ENCODE results near the gene LYPD1. TPM values are rescaled to one million over a fixed set of nuclear protein-coding genes. Genes with fewer than 3 reads are reported as not detected.

Gene LYPD1
- total and polyA plus RNA-seq, 9 of the 15 experiments (the other 6 are each of a cell fraction or from before 2014, with no cell fraction given), result not detected

- TF ChIP-seq BRF1 (IDR thresholded peaks at IDR 0.05; ENCODE audit: borderline replicate concordance, extremely low read depth, insufficient read length) (no peak), MYBL2 (IDR thresholded peaks at IDR 0.05; ENCODE audit: low read depth) (no peak), MYBL2 (CRISPR knock-in tag; IDR thresholded peaks at IDR 0.05; ENCODE audit: borderline replicate concordance) (no peak), ZNF75A (CRISPR knock-in tag; IDR thresholded peaks at IDR 0.05) (no peak)
Observed at GRCh38 chr2:132599556-132599955, 70.4 kb downstream of the LYPD1 start (continued).

- ATAC-seq (no peak), FAIRE-seq (no peak), DNase-seq (ENCODE audit: extremely low read depth in 1 of 4, low spot score in 3 of 4) (no peak)
- POLR2A ChIA-PET, result interaction anchor here (0.6 to 0.7 kb wide), 3 partner anchors 10 to 1095 kb away, joined by 3 to 4 read pairs (median 3); no protein-coding TSS in a partner anchor
- TF ChIP-seq MYBL2 (IDR thresholded peaks at IDR 0.05; ENCODE audit: low read depth) (no peak), MYBL2 (CRISPR knock-in tag; IDR thresholded peaks at IDR 0.05; ENCODE audit: borderline replicate concordance) (no peak), TAF15 (IDR thresholded peaks at IDR 0.05; ENCODE audit: low read depth, low read length) (no peak), HNRNPH1 (optimal IDR thresholded peaks at IDR 0.05; ENCODE audit: low read depth, low read length) (no peak), HCFC1 (IDR thresholded peaks at IDR 0.05; ENCODE audit: low read depth, low read length) (no peak), PHF8 (IDR thresholded peaks at IDR 0.05; ENCODE audit: borderline replicate concordance, low read length) (no peak), CBX1 (IDR thresholded peaks at IDR 0.05; ENCODE audit: low read depth) (no peak), VEZF1 (CRISPR knock-in tag; IDR thresholded peaks at IDR 0.05) (no peak), IRF2 (CRISPR knock-in tag; IDR thresholded peaks at IDR 0.05) (no peak), E2F1 (CRISPR knock-in tag; IDR thresholded peaks at IDR 0.05) (no peak), SMARCA4 (IDR thresholded peaks at IDR 0.05) (no peak), ZNF507 (tag; conservative IDR thresholded peaks at IDR 0.05) (no peak), TCFL5 (CRISPR knock-in tag; conservative IDR thresholded peaks at IDR 0.05) (no peak)
- Histone ChIP-seq H3K4me3 (no peak overlapping the region), H3K27me3 (ENCODE audit: control insufficient read depth in 2 of 2, insufficient read depth in 2 of 2, low read length in 2 of 2) (no peaks in the 10 kb centered on the region), H3K9ac (ENCODE audit: insufficient read depth in 1 of 2, low read depth in 2 of 2, low read length in 2 of 2) (no peak overlapping the region), H3K4me2 (ENCODE audit: insufficient read depth, low read length) (no peak overlapping the region), H3K9me3 (replicated peaks; ENCODE audit: control insufficient read depth, insufficient read depth, low read depth, low read length) (no peaks in the 10 kb centered on the region), H3K9me1 (ENCODE audit: control insufficient read depth, insufficient read depth, low read length) (no peaks in the 10 kb centered on the region), H3K79me2 (ENCODE audit: control insufficient read depth, insufficient read depth, low read length) (no peaks in the 10 kb centered on the region), H3K36me3 (ENCODE audit: control insufficient read depth, insufficient read depth, low read length) (no peaks in the 10 kb centered on the region), H2AFZ (ENCODE audit: low read depth, low read length) (no peak overlapping the region), H4K20me1 (replicated peaks; ENCODE audit: control insufficient read depth, insufficient read depth, low read length) (no peaks in the 10 kb centered on the region), H3K4me1 (replicated peaks in 1 of 2; ENCODE audit: control insufficient read depth in 2 of 2, insufficient read depth in 2 of 2, low read length in 2 of 2) (no peaks in the 10 kb centered on the region), H3K27ac (ENCODE audit: extremely low read depth, low read depth, low read length) (no peak overlapping the region)
- no TSS peak for BruUV-seq (replicated peaks)
- WGBS (ENCODE audit: insufficient coverage, low coverage, missing lambda C conversion rate), result 3% methylated on average over 3 of the region's 3 CpGs
- in situ Hi-C loops (cut with MboI), result no loop called here
- CTCF ChIA-PET (ENCODE audit: low intra/inter-chr PET ratio), result no interaction called here
- intact Hi-C loops (cut with micrococcal nuclease), result no loop called here
Observed at GRCh38 chr2:132598536-132598935, 71.5 kb downstream of the LYPD1 start.
